Mucosa of gallbladder (tissue), 1 donor: Measurements from ENCODE around the gene GPRC5B. TPM values are rescaled to one million over a fixed set of nuclear protein-coding genes. Genes with fewer than 3 reads are reported as not detected.

Source experiments
- DNase-seq: peaks from one replicate; pipeline ENCODE4 v3.0.0-alpha.2; 2020; ENCODE audit warnings: low spot score
- total RNA-seq: library from RNA; stranded (reverse); gene quantifications from one replicate; pipeline ENCODE4 v1.2.1, GENCODE V29; 2021
- donor health status: DM: no; HTN: no; CAD: no.

Gene GPRC5B
- total RNA-seq, 1 donor from 2014 or later: 32.5 TPM

DNA sequence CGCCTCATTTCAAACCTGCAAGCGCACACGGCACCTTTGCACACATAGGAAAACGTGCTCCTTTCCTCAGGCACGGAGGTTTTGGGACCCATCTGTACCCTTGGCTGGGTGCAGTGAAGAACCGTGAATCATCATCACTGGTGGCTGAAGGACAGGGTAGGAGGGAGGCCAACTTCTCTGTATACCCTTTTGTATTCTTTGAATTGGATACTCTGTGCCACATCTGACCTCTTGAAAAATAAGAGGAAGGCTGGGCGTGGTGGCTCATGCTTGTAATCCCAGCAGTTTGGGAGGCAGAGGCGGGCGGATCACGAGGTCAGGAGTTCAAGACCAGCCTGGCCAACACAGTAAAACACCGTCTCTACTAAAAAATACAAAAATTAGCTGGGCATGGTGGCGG is 11.7 kb downstream of the GPRC5B start:
- no peak for DNase-seq

DNA sequence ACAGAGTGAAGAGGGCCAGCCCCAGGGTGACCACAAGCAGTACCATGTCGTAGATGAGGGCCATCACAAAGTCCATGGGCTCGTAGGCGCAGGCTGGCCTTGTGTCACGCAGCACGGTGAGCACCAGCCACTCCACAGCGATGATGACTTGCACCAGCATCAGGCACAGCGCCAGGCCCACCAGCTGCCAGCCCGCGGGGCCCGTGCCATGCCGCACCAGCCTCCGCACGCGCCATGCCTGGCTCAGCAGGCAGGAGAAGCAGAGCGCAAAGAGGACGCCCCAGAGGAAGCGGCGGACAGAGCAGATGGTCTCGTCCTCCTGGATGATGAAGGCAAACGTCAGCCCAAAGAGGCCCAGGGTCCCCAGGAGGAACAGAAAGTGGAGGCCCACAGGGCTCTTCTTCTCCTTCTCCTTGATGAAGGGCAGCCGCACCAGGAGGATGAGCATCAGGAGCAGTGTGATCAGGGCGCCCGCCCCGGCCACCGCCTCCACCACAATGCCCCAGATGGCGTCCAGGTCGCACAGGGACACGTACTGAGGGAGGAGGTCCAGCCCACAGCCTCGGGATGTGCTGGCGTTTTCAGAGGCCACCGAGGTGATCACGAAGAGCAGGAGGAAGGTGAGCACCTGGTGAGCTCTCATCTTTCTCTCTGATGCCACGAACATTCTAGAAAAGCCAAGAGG is 12.3 kb downstream of the GPRC5B start:
- DNase-seq: no peak

DNA sequence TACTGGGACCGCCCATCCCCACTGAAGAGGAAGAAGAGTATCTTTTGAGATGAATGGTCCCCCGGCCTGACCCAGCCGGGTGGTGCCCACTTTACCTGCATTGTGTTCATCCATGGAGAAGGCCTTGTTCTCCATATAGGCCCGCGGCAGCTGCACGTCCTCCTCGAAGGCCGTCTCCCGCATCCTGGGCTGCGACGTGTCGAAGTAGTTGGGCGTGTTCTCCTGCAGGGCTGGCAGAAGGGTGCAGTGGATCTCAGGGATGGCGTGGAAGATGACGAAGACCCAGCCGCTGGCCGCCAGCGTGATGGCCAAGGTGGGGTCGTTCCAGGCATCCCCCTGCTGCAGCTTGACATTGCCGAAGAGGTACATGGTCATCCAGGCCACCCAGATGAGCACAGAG is 12.9 kb downstream of the GPRC5B start:
- DNase-seq: no peak

DNA sequence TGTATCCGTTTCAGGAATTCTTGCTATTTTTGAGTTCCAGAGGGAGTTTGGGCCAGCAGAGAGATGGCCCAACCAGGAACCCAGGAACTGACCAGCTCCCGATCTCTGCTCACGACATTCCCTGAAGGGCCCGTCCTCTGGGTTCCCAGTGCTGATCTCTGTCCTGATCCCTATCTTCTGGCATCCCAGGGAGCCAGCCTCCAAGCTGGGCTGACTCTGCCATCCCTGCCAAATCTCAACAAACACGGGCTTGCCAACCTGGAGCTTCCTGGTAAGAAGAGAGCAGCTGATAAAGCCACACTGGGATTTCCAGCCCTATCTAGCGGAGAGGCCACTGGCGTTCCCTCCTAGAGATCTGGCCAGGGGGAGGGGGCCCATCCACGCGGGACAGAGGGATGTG is 16.2 kb downstream of the GPRC5B start:
- DNase-seq: no peak

DNA sequence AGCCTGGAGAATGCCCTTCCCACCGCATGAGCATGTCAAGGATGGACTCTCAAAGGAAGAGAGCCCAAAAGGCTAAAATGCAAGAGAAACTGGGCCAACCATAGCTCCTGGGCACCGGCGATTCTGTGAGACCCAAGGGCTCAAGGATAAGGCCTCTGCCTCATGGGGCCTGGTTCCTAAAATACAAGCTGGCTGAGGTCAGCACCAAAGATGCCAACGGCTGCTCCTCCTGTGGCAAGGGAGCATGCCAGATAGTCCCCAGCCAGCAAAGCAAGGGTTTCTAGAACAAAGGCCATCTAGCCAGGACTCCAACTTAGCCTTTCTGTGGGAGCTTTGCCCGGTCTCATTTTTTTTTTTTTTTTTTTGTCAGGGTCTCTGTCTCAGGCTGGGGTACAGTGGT is 20.1 kb downstream of the GPRC5B start:
- no peak for DNase-seq

DNA sequence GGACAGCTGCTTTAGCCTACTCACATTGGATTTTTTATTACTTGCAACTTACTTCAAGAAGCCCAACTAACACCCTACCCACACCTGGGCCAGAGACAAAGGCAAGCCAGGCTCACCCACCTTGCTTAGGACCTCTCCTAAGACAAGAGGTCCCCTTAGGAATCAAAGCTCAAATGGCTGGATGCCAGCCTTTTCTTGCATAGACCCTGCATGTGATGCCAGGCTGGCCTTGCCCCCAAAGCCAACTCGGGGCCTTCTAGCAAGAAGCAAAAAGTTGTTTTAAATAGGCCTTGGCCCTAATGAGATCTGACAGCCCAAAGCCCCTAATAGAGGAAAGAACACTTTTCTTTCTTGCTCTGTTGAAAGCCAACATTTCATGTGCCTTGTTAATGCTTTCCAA is 20.7 kb downstream of the GPRC5B start:
- no peak for DNase-seq

DNA sequence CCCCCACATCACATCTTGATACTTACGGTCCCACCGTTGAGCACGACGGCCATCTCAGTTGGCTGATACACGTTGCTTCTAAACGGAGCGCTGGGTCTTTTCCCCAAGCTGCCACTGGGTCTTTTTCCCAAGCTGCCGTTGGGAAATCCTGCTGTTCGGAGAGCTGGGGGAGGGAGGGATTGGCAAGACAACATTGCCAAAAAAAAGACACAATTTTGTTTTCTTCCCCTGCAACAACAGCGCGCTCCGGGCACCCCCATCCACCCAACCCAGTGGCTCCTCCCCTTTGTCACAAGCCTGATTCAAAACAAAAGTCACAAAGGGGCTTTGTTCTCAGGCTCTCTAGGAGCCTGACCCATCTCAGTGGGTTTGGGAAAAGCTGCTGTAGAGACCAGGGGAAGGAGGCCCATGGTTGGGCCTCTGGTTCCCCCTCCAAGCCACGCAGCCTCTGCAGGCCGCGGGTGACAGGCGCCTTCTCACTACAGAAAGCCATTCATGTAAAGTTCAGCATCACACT is 22.8 kb downstream of the GPRC5B start:
- DNase-seq: no peak

DNA sequence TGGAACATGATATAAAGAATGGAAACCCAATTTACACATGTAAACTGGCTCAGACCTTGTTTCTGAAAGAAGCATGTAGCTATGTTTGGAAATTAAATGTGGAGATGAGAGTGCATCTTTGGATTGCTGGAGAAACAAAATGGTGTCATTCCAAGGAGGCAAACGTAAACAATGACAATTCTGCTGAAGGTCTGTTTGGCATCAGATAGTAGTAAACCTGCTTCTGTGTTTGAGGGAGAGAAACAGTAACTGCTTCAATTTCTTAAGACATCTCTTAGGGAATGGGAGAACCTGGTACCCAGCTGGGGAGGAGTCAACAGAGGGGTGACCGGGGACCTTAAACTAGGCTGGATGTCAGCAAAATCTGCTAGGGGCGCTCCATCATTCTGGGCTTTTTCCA is 23.5 kb downstream of the GPRC5B start:
- no peak for DNase-seq

DNA sequence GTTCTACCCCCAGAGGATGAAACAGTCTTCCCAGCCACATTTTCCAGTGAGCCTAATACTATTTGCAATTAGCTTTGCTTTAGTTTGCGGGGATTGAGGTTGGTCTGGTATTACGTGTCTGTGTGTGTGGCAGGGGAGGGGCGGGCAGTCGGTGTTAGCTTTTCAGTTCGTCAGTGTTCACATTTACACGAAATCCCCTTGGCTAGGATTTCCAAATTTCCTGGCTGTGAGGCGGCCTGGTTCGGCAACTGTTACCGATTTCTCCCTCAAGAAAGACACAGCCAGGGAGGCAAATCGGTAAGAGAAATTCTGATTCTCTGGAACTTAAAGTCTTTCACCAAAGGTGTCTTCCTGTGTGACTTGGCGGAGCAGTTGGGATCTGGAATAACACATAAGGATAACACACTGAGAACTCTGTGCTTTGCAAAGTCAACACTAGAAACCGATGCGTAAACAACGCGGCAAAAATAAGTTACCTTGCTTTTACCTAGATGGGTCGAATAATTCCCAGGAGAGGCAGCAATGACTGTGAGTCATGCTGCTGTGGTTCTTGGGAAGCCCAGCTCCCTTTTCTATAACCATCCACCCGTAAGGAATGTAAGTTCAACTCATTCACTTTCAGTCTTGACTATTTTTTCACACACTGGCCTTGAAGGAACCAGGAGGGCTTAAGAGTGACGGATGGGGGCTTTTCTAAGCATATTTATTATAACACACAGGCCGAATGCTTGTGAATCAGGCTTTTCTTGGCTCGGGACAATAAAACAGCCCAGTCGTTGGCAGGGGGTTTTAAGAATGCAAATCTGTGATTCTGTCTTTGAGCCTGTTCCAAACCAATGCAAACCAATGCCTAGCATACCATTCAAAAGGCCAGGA is 24.2 kb downstream of the GPRC5B start:
- no peak for DNase-seq

DNA sequence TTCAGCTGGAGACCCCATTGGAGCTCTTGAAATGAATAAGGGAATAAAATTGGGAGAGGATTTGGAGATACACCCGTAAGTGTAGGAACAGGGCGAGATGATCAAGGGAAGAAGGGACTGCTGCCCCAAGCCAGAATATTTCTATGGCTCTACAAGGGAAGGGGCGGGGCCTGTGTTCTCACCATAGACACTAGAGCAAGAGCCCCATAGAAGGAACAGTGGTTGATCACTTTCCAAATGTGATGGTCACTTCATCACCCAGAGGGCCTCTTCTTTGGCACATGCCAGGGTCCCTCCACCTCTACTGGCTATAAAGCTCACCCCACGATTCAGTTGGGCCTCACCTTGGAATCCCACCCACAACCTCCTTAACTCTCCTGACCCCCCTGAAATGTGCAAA is 25.0 kb downstream of the GPRC5B start:
- DNase-seq: no peak

DNA sequence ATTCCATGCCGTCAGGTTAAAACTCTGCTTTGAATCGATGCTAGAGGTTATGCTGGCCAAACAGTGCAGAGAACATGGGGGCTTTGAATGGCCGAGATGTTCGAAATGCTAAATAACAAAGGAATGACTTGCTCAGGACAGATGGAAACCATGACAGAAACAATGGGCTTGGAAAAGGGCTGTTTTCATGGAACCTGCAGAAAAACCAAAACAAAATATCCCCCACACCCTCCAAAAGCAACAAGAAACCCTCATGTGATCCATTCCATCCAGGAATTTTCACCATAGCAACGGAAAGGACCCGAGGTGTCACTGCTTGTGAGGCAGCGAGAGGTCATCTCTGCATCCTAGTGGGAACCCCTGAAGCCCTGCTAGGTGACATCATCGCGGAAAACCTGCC is 25.5 kb downstream of the GPRC5B start:
- no peak for DNase-seq

DNA sequence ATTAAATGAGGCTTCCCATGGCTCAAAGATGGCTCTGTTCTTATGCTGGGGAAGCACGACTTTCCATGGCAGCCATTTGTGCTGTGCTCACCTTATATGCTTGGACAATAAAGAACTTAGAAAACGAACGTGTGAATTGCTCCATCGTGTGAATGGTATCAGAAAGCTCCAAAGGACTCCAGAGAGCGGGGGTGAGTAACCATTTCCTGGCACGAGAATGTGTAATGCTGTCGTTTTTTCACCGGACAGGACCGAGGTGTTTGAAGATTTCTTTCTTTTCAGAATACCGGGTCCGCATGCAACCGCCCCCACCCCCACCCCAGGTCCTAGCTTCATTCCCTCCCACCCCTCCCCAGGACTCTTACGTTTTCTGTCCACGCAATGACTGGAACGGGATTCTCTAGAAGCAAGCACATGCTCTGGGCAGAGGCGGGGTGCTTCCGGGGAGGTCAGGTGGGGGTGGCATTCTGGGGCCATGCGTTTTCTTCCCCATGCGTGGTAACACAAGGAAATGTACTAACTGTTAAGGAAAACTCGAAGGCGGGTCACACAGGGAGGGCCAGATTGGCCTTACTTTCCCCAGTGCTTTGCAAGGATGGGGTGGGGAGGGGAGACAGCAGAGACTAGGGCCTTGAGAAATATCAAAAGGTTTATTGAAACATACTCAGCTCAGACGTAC is 26.2 kb downstream of the GPRC5B start:
- DNase-seq: no peak

DNA sequence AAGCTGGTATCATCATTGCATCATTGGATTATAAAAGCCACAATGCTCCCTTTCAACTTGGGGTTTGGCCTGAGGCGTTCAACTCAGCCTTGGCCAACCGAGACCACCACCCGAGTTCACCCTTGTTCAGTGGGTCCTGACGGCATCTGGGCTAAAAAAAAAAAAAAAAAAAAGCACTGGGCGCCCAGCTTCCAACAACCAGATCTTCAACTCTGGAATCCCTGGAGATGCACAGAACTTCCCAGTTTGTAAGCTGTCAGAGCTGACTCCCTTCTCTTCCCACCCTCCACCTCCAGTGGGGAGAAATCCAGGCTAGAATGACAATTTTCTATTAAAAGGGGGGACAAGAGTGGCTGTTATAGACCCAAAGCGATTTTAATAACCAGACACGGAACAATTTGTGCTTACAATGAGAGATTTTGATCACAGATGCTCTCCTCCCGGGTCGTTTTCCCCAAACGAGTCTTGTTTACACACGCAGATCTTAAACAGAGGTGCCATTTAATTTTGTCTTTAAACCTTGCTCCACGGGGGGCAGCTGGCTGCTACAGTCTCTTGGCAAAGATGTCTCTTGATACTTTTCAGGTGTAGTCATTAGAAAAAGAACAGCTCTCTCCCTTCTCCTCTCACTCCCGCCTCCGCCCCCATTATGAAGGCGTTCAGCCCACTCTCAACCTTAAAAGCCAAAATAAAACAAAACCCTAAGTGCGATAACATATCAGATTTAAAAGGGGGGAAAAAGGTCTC is 26.9 kb downstream of the GPRC5B start:
- no peak for DNase-seq

DNA sequence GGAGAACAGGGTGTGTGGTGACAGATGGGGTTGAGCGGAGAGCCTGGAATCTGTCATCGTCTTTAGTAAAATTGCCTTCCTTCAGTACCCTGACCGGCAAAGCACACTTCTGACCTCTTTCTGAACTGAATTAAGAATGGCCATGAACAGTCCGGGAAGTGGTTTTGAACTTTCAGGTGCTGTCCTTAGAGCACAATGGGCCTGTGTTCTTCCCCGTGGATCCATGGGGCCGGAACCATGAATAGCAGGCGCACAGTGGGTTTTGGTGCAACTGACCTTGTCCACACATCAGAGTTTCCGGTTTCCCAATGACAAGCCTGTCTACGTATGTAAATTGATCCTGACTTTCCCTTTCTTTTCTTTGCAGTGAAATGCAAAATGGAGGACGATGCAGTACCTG is 28.5 kb downstream of the GPRC5B start:
- DNase-seq: no peak

DNA sequence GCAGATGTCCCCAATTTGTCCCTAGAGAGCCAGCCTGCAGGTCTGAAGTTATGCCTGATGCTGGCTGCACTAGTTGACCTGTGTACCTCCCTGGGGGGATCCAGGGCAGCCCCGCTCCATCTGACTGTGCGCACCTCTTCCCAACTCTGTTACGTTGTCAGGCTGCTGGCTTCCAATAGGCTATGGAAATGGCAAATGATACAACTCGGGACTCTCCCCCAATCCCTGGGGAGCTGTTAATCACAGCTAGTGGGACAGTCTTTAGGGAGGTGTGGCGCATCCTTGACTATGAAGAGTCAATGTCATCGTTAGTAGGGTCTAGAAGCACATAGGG is 30.1 kb downstream of the GPRC5B start:
- DNase-seq: no peak

DNA sequence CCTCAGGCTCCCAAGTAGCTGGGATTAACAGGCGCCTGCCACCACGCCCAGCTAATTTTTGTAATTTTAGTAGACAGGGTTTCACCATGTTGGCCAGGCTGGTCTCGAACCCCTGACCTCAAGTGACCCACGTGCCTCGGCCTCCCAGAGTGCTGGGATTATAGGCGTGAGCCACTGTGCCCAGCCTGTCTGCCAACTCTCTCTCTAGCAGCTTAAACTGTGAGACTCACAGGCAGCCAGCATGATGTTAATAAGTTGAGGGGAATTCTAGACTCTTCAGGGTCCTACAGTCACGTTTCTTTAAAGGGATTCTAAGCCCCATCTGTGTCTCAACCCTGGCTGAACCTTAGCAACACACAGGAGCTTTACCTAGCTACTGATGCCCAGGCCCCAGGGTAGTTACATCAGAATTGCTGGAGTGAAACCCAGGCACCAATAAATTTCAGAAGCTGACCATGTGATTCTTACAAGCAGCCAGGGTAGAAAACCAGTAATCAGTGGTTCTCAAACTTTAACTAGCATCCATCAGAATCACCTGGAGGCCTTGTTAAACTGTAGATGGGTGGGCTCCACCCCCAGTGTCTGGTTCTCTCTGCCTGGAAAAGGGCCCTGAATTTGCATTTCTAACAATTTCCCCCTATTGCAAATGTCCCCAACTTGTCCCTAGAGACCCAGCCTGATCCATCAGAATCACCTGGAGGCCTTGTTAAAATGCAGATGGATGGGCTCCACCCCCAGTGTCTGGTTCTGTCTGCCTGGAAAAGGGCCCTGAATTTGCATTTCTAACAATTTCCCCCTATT is 30.7 kb downstream of the GPRC5B start:
- DNase-seq: no peak

DNA sequence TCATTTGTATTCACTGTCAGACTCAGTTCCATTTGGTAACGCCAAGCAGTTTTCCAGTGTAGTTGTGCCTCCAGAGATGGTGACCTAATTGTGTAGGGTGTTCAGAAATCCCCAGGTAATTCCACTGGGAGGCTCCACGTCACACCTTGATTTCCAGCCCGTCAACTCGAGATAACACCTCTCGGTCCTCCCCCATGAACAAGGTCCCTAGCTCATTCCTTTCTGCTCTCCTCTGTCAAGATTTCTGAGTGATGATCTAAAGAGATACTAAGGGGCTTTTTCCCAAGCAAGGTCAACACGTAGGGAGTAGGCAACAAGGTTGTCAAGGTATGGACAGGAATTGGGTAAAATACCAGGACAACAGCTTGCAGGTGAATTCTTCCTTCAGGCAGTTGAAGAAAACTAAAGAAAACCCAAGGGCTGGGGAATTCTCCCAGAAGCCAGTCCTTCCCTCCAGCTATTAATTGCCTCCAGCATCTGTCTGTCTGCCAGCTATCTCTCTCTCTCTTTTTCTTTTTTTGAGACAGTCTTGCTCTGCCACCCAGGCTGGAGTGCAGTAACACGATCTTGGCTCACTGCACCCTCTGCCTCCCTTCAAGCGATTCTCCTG is 31.4 kb downstream of the GPRC5B start:
- DNase-seq: no peak

DNA sequence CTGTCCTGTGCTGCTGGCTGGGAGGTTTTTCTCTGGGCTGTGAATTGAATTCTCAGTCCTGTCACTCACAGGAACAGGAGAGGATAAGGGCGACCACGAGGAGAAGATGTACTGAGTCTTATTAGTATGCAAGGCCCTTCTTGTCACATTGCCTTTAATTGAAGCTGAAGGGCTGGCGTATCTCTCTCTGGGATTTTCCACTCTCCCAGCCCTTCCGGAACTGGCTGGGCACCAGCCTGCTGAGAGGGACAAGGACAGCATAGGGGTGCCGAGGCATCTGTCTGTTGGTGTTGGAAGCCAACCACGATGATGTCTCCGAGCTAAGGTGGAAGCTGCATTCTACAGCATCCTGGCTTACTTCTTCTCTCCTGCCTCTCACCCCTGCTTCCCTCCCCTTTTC is 33.2 kb downstream of the GPRC5B start:
- DNase-seq: no peak

DNA sequence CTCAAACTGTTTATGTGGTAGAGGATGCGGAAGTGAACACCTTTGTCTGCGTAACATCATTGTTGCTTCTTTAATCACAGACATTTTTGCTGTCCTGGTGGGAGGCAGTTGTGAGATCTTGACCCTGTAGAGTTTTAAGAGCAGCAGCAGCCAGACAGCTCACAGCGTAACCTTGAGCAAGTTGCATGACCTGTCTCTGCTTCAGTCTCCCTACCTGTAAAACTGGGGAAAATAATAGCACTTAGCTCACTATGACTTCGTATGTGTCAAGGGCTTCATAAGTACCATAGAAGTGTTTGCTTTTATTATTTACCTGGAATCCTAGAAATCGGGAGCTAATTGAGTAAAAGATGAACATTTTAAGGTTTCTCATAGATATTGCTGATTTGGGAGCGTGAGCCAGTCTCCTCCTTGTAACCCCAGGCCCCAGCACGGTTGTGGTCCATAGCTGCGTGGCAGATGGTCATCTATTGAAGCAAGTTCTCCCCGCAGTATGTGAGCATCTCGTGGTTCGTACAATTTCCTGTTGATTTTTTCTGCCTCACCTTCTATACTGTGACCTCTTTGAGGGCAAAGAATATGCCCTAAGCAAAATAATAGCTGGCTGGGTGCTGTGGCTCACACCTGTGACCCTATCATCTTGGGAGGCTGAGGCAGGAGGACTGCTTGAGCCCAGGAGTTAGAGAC is 34.4 kb downstream of the GPRC5B start:
- DNase-seq: no peak

DNA sequence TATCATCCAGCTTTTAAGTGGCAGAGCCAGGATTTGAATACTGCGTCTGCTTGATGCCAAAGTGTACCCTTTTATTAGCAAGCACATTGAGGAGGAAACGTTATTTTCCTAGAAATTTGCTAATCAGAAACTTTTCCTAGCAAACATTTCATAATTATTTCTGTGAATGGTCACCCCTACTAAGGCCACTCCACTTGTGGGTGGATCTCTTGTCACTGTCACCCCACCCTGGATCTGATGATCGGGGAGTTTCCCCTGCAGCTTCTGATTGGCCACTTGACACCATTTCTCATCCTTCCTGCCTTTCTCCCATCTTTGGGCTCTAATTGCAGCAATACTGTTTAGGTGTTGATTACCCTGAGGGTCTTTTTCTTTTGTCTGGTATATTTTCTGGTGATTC is 35.9 kb downstream of the GPRC5B start:
- no peak for DNase-seq
